OCI-M1 (cell line): ENCODE data around the gene NLN.
"Not testable (repeated sequence)": the region's sequence is repeated elsewhere in the genome, so short reads cannot be mapped to it uniquely, and the experiment has no call there.

ENCODE experiments used
- DNase-seq: peaks from one replicate; lab custom pipeline; 2025; lab: John Stamatoyannopoulos, UW

The NLN gene

GRCh38 chr5:65832603-65833228 lies 110.7 kb downstream of the NLN start:
- DNase-seq = no peak

GRCh38 chr5:65833780-65834179 lies 111.8 kb downstream of the NLN start:
- DNase-seq = no peak

- no peak for DNase-seq
Measured at GRCh38 chr5:65834306-65834705, 112.3 kb downstream of the NLN start.

- no peak for DNase-seq
Measured at GRCh38 chr5:65835191-65835590, 113.2 kb downstream of the NLN start.

GRCh38 chr5:65837139-65837538 lies 115.1 kb downstream of the NLN start:
- no peak for DNase-seq

GRCh38 chr5:65839170-65839569 lies 117.2 kb downstream of the NLN start:
- DNase-seq = not testable (repeated sequence)

GRCh38 chr5:65840071-65840470 lies 118.1 kb downstream of the NLN start:
- DNase-seq = peak; percentile 27

GRCh38 chr5:65844763-65845162 lies 122.8 kb downstream of the NLN start:
- DNase-seq = not testable (repeated sequence)

GRCh38 chr5:65846101-65846500 lies 124.1 kb downstream of the NLN start:
- DNase-seq = no peak

GRCh38 chr5:65847019-65847418 lies 125.0 kb downstream of the NLN start:
- not testable (repeated sequence) for DNase-seq

- DNase-seq = not testable (repeated sequence)
Measured at GRCh38 chr5:65849918-65850317, 127.9 kb downstream of the NLN start.

- DNase-seq = no peak
Measured at GRCh38 chr5:65854925-65855324, 132.9 kb downstream of the NLN start.

GRCh38 chr5:65855766-65856315 lies 133.8 kb downstream of the NLN start:
- no peak for DNase-seq

GRCh38 chr5:65856520-65856919 lies 134.5 kb downstream of the NLN start:
- no peak for DNase-seq

- DNase-seq = no peak
Measured at GRCh38 chr5:65858316-65858715, 136.3 kb downstream of the NLN start.

- no peak for DNase-seq
Measured at GRCh38 chr5:65861830-65862241, 139.8 kb downstream of the NLN start.

- peak; percentile 12 for DNase-seq
Measured at GRCh38 chr5:65862384-65862783, 140.4 kb downstream of the NLN start.

- no peak for DNase-seq
Measured at GRCh38 chr5:65863747-65864146, 141.7 kb downstream of the NLN start.

- DNase-seq = no peak
Measured at GRCh38 chr5:65866837-65867521, 145.0 kb downstream of the NLN start.

- no peak for DNase-seq
Measured at GRCh38 chr5:65867542-65868195, 145.7 kb downstream of the NLN start.

GRCh38 chr5:65868509-65868908 lies 146.5 kb downstream of the NLN start:
- DNase-seq = no peak

GRCh38 chr5:65871182-65871581 lies 149.2 kb downstream of the NLN start:
- DNase-seq = no peak

GRCh38 chr5:65871776-65872175 lies 149.8 kb downstream of the NLN start:
- not testable (repeated sequence) for DNase-seq
